Sigmoid colon (tissue), 7 donors: ENCODE data around the gene XDH. TPM values are rescaled to one million over a fixed set of nuclear protein-coding genes. Genes with fewer than 3 reads are reported as not detected.

Experiments used
- DNase-seq: peaks from one replicate; pipeline ENCODE4 v3.0.0-alpha.2; 2019
- H3K27ac ChIP-seq, 4 donors: fragments of 200-600 bp; sonication (generic); one replicate each; pipeline ENCODE4 v1.5.1; 2016 to 2019; ENCODE audit warnings: mild to moderate bottlenecking in 1 of 4
- H3K27me3 ChIP-seq, 3 donors: fragments of 200-600 bp; sonication (generic); one replicate each; pipeline ENCODE4 v1.5.1; 2019; ENCODE audit warnings: mild to moderate bottlenecking in 1 of 3
- H3K36me3 ChIP-seq, 4 donors: fragments of 200-600 bp; sonication (generic); one replicate each; pipeline ENCODE4 v1.5.1; 2016 to 2019
- H3K4me1 ChIP-seq, 4 donors: fragments of 200-600 bp; sonication (generic); one replicate each; pipeline ENCODE4 v1.5.1; 2017 to 2019
- H3K4me3 ChIP-seq, 4 donors: fragments of 200-600 bp; sonication (generic); one replicate each; pipeline ENCODE4 v1.5.1; 2017 to 2019; ENCODE audit warnings: mild to moderate bottlenecking in 2 of 4, moderate library complexity in 1 of 4
- H3K9me3 ChIP-seq, 4 donors: fragments of 200-600 bp in 3 of 4; sonication (generic) in 3 of 4; one replicate each; pipeline versions ENCODE4 v1.5.1 to v1.6.1; 2013 to 2019
- CTCF ChIP-seq, 4 experiments: fragments of 450-650 bp in 3 of 4; fragments of 200-600 bp in 1 of 4; IDR thresholded peaks; one replicate each; pipeline ENCODE4 v1.5.1; 2016 to 2019; ENCODE audit warnings: antibody characterized with exemption in 4 of 4, mild to moderate bottlenecking in 3 of 4, moderate library complexity in 2 of 4
- EP300 ChIP-seq, 4 donors: sonication (generic); formaldehyde crosslinking; IDR thresholded peaks; one replicate each; pipeline ENCODE4 v1.6.1; 2017; ENCODE audit warnings: antibody characterized with exemption in 4 of 4
- POLR2A ChIP-seq, 2 donors: fragments of 450-650 bp; IDR thresholded peaks; one replicate each; pipeline ENCODE4 v1.6.1; 2016; ENCODE audit warnings: antibody characterized with exemption in 2 of 2, mild to moderate bottlenecking in 2 of 2, moderate library complexity in 2 of 2
- POLR2AphosphoS5 ChIP-seq, 4 donors: sonication (generic); formaldehyde crosslinking; IDR thresholded peaks; one replicate each; pipeline ENCODE4 v1.6.1; 2017; ENCODE audit warnings: antibody characterized with exemption in 4 of 4
- WGBS, 2 donors: extraction: QIAGEN DNeasy Blood & Tissue Kit; methylation state at CpG; one replicate each; pipeline ENCODE4 v1.1.7; 2013; 5-methylcytosine and 5-hydroxymethylcytosine counted together
- intact Hi-C: fragments of 100-400 bp; cut with DNase I; formaldehyde crosslinking; loops from one replicate; pipeline ENCODE4 v1.15.1; 2023
- polyA plus RNA-seq, 3 donors: library from polyadenylated mRNA; stranded (reverse); fragments of 200-250 nt; gene quantifications; one replicate each; pipeline ENCODE4 v1.2.3, GENCODE V29; 2013
- total RNA-seq, 4 donors: library from RNA; depleted of rRNA; stranded (reverse); fragments of >200 nt; gene quantifications; one replicate each; pipeline ENCODE4 v1.1.0, GENCODE V29; 2016
- donor health status: healthy with polysubstance abuse.
- donor health status: Bipolar disorder and iron deficiency.
- donor health status: healthy.

XDH gene
- total and polyA plus RNA-seq, 7 donors: 0.71 to 30.1 (median 10.7) TPM; not detected in 3

GRCh38 chr2:31383471-31384153, 30.9 kb downstream of the XDH start:
- H3K27me3 ChIP-seq: no peaks in the 10 kb centered on the region
- intact Hi-C loops: no loop called here
- H3K4me1 ChIP-seq: no peaks in the 10 kb centered on the region
- TF ChIP-seq POLR2AphosphoS5 (IDR thresholded peaks at IDR 0.05): no peak
- H3K36me3 ChIP-seq: no peaks in the 10 kb centered on the region
- 93 to 94% methylated on average over 6 of the region's 6 CpGs for WGBS, 2 donors
- DNase-seq: no peak
- H3K27ac ChIP-seq: no peak overlapping the region
- H3K9me3 ChIP-seq: no peaks in the 10 kb centered on the region
- H3K4me3 ChIP-seq: no peak overlapping the region

GRCh38 chr2:31382452-31383120, 32.0 kb downstream of the XDH start:
- WGBS, 2 donors: 81 to 91% methylated on average over 8 of the region's 8 CpGs
- H3K27me3 ChIP-seq: no peaks in the 10 kb centered on the region
- TF ChIP-seq POLR2A (IDR thresholded peaks at IDR 0.05) (no peak), EP300 (IDR thresholded peaks at IDR 0.05) (no peak), POLR2AphosphoS5 (IDR thresholded peaks at IDR 0.05) (no peak), CTCF (IDR thresholded peaks at IDR 0.05) (no peak)
- H3K9me3 ChIP-seq: no peaks in the 10 kb centered on the region
- no peak for DNase-seq
- no peak overlapping the region for H3K27ac ChIP-seq
- H3K4me3 ChIP-seq: no peak overlapping the region
- intact Hi-C loops: no loop called here
- no peaks in the 10 kb centered on the region for H3K36me3 ChIP-seq
- no peaks in the 10 kb centered on the region for H3K4me1 ChIP-seq

- DNase-seq: no peak
- no peaks in the 10 kb centered on the region for H3K9me3 ChIP-seq
- H3K36me3 ChIP-seq: no peaks in the 10 kb centered on the region
- H3K27me3 ChIP-seq: no peaks in the 10 kb centered on the region
- no peak overlapping the region for H3K27ac ChIP-seq
- TF ChIP-seq POLR2A (IDR thresholded peaks at IDR 0.05): no peak
- no peak for TF ChIP-seq POLR2AphosphoS5 (IDR thresholded peaks at IDR 0.05)
- TF ChIP-seq EP300 (IDR thresholded peaks at IDR 0.05): no peak
- TF ChIP-seq CTCF (IDR thresholded peaks at IDR 0.05): no peak
- H3K4me3 ChIP-seq: no peak overlapping the region
- no peaks in the 10 kb centered on the region for H3K4me1 ChIP-seq
- WGBS, 2 donors: 86 to 91% methylated on average over 6 of the region's 6 CpGs
- intact Hi-C loops: no loop called here
These were observed 32.9 kb downstream of the XDH start for GRCh38 chr2:31381601-31382000.

- H3K27me3 ChIP-seq: no peaks in the 10 kb centered on the region
- intact Hi-C loops: no loop called here
- no peaks in the 10 kb centered on the region for H3K4me1 ChIP-seq
- H3K9me3 ChIP-seq: no peaks in the 10 kb centered on the region
- H3K36me3 ChIP-seq: no peaks in the 10 kb centered on the region
- TF ChIP-seq POLR2A (IDR thresholded peaks at IDR 0.05): no peak
- no peak for TF ChIP-seq EP300 (IDR thresholded peaks at IDR 0.05)
- TF ChIP-seq POLR2AphosphoS5 (IDR thresholded peaks at IDR 0.05): no peak
- no peak for TF ChIP-seq CTCF (IDR thresholded peaks at IDR 0.05)
- WGBS, 2 donors: 94 to 96% methylated on average over 3 of the region's 3 CpGs
- no peak for DNase-seq
- no peak overlapping the region for H3K4me3 ChIP-seq
- H3K27ac ChIP-seq: no peak overlapping the region
These were observed 34.3 kb downstream of the XDH start for GRCh38 chr2:31380243-31380642.

GRCh38 chr2:31379747-31380146, 34.8 kb downstream of the XDH start:
- H3K36me3 ChIP-seq: no peaks in the 10 kb centered on the region
- no peak overlapping the region for H3K4me3 ChIP-seq
- H3K4me1 ChIP-seq: no peaks in the 10 kb centered on the region
- no peak overlapping the region for H3K27ac ChIP-seq
- WGBS, 2 donors: 91 to 93% methylated on average over 1 of the region's 1 CpG
- no peaks in the 10 kb centered on the region for H3K9me3 ChIP-seq
- no peaks in the 10 kb centered on the region for H3K27me3 ChIP-seq
- TF ChIP-seq CTCF (IDR thresholded peaks at IDR 0.05) (no peak), POLR2A (IDR thresholded peaks at IDR 0.05) (no peak), POLR2AphosphoS5 (IDR thresholded peaks at IDR 0.05) (no peak), EP300 (IDR thresholded peaks at IDR 0.05) (no peak)
- no peak for DNase-seq
- intact Hi-C loops: no loop called here
